Stimulated activated effector memory CD8-positive, alpha-beta T cell treated with anti-CD3 and anti-CD28 coated beads, Interleukin-12 subunit alpha, Interleukin-12 subunit beta, amount 100 ng/mL, for 72 hours (primary cell): Measurements from ENCODE around the gene FILIP1L.

Experiments used
- ATAC-seq: fragments of 150-1000 bp; cut with Tn5 transposase; 2 replicates; pipeline ENCODE4 v1.10.0; 2021
- DNase-seq, 2 donors: peaks; one replicate each; pipeline ENCODE4 v3.0.0; 2021 to 2022; ENCODE audit warnings: low spot score in 2 of 2
- H3K27ac Mint-ChIP-seq: one replicate; pipeline ENCODE4 v1.8.0; 2022; ENCODE audit warnings: mild to moderate bottlenecking, mixed read lengths
- H3K36me3 Mint-ChIP-seq: one replicate; pipeline ENCODE4 v1.8.0; 2022; ENCODE audit warnings: mild to moderate bottlenecking, mixed read lengths
- H3K4me1 Mint-ChIP-seq: one replicate; pipeline ENCODE4 v1.8.0; 2022; ENCODE audit warnings: mixed read lengths
- H3K4me3 Mint-ChIP-seq: one replicate; pipeline ENCODE4 v1.8.0; 2022; ENCODE audit warnings: mild to moderate bottlenecking, mixed read lengths
- H3K9me3 Mint-ChIP-seq: one replicate; pipeline ENCODE4 v1.8.0; 2022; ENCODE audit warnings: mixed read lengths

FILIP1L gene

GRCh38 chr3:99927671-99928457, 186.4 kb downstream of the FILIP1L start:
- H3K4me3 Mint-ChIP-seq = no peak overlapping the region
- no peak overlapping the region for H3K27ac Mint-ChIP-seq
- no peaks in the 10 kb centered on the region for H3K4me1 Mint-ChIP-seq
- no peak for DNase-seq
- no peaks in the 10 kb centered on the region for H3K36me3 Mint-ChIP-seq
- no peaks in the 10 kb centered on the region for H3K9me3 Mint-ChIP-seq
- ATAC-seq = no peak

GRCh38 chr3:99925584-99926230, 188.6 kb downstream of the FILIP1L start:
- no peak for DNase-seq
- ATAC-seq = no peak
- no peak overlapping the region for H3K27ac Mint-ChIP-seq
- H3K4me3 Mint-ChIP-seq = no peak overlapping the region
- H3K9me3 Mint-ChIP-seq = no peaks in the 10 kb centered on the region
- no peaks in the 10 kb centered on the region for H3K4me1 Mint-ChIP-seq
- H3K36me3 Mint-ChIP-seq = no peaks in the 10 kb centered on the region

GRCh38 chr3:99923873-99924272, 190.4 kb downstream of the FILIP1L start:
- H3K9me3 Mint-ChIP-seq = no peaks in the 10 kb centered on the region

DNA sequence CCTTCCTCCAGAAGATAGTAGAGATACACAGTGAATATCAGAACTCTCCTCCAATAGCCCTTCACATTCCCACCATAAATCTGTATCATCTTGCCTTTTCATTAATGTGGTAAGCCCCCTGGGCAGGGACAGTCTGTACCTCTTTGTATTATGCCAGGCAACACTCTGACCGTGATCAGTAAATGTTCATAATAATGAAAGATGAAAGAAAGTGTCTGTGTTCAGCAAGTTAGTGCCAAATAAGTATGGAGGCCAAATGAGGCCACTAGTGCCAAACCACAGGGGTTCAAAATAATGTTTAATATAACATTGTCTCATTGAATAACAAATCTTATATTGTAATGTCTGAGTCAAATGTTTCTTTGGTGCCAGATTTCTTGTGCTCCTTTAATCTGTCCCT, 192.3 kb downstream of the FILIP1L start:
- no peaks in the 10 kb centered on the region for H3K9me3 Mint-ChIP-seq
- H3K27ac Mint-ChIP-seq = no peak overlapping the region
- H3K4me1 Mint-ChIP-seq = no peaks in the 10 kb centered on the region
- no peak overlapping the region for H3K4me3 Mint-ChIP-seq
- no peak for ATAC-seq
- no peak for DNase-seq
- H3K36me3 Mint-ChIP-seq = no peaks in the 10 kb centered on the region

More at GRCh38 chr3:99923873-99924272, 190.4 kb downstream of the FILIP1L start:
- no peak for ATAC-seq
- Mint-ChIP-seq H3K4me3 (no peak overlapping the region), H3K4me1 (no peaks in the 10 kb centered on the region), H3K36me3 (no peaks in the 10 kb centered on the region), H3K27ac (no peak overlapping the region)
- no peak for DNase-seq

DNA sequence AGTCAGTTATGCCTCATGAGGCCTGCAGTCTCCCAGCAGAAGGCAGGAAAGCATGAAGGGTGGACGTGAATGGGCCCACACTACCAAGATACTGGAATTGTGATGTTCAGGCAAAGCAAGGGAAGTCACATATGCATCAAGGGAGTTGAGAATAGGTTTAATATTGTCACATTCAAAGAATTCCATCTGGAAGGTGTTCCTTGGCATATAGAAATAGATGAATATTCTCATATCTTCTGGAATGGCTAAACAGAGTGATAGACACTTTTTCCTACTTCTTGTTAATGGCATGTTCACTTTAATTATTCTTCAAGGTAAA, 193.0 kb downstream of the FILIP1L start:
- H3K9me3 Mint-ChIP-seq = no peaks in the 10 kb centered on the region
- no peaks in the 10 kb centered on the region for H3K4me1 Mint-ChIP-seq
- no peak overlapping the region for H3K27ac Mint-ChIP-seq
- H3K36me3 Mint-ChIP-seq = no peaks in the 10 kb centered on the region
- H3K4me3 Mint-ChIP-seq = no peak overlapping the region
- no peak for ATAC-seq
- no peak for DNase-seq

DNA sequence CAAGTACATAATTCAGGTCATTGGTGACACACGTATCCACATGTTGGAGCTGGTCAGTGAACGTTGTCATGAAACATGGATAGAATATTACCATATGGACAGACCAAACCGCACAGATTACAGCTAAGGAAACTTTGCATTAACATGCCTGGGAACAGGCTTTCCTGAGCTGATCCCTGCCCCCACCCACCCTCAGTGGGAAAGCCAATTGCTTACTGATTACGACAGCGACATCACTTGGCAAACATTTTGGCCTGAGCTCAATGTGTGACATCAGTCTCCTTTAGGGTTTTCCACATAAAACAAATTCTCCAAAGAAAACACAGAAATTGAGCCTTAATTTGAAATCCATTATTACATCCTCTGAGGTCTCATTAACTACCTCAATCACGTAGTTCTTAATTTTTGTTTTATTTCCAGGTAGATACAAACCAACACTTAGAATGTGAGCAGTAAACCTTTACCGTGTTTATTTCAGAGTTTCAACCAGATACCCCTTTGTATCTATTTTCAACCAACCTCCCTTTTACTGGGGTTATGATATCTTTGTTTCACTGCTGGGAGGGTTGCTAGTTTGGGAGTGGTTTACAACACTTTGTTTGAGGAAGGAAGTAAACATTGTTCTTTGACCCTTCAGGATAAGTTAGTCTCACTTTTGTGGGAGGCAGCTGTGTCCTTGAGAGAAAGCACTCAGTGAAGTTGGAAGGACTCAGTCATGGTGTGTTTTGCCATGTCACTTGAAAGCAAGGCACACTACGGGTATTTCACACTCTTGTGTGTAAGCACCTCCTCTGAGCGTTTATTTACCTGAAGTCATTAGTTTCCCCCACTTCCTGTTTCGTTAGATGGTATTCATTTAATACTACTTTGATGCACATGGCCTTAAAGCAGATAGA, 193.6 kb downstream of the FILIP1L start:
- no peak for ATAC-seq
- Mint-ChIP-seq H3K36me3 (no peaks in the 10 kb centered on the region), H3K27ac (no peak overlapping the region), H3K4me1 (no peaks in the 10 kb centered on the region), H3K9me3 (no peaks in the 10 kb centered on the region), H3K4me3 (no peak overlapping the region)
- no peak for DNase-seq

GRCh38 chr3:99919694-99920093, 194.6 kb downstream of the FILIP1L start:
- ATAC-seq (no peak), DNase-seq (no peak)
- H3K27ac Mint-ChIP-seq = no peak overlapping the region
- H3K36me3 Mint-ChIP-seq = no peaks in the 10 kb centered on the region
- no peak overlapping the region for H3K4me3 Mint-ChIP-seq
- H3K4me1 Mint-ChIP-seq = no peaks in the 10 kb centered on the region
- H3K9me3 Mint-ChIP-seq = no peaks in the 10 kb centered on the region

GRCh38 chr3:99918715-99919114, 195.6 kb downstream of the FILIP1L start:
- no peak for ATAC-seq
- H3K36me3 Mint-ChIP-seq = no peaks in the 10 kb centered on the region

DNA sequence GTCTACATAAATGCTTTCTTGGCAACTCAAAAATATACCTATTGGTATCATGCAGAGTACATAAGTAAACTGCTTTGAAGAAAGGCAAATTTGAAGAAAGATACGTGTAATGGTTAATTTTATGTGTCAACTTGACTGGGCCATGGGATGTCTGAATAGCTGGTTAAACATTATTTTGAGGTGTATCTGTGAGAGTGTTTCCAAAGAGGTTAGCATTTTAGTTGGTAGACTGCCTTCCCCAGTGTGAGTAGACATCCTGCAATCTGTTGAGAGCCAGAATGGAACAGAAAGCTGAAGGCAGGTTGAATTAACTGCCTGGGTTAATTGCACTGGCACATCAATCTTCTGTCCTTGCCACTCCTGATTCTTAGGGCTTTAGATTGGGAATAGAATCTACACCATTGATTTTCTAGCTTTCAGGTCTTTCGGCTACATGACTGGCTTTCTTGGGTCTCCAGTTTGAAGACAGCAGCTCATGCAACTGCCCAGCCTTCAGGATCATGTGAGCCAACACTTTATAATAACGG, 198.3 kb downstream of the FILIP1L start:
- no peak overlapping the region for H3K4me3 Mint-ChIP-seq
- ATAC-seq (no peak), DNase-seq (no peak)
- no peak overlapping the region for H3K27ac Mint-ChIP-seq
- no peaks in the 10 kb centered on the region for H3K4me1 Mint-ChIP-seq
- no peaks in the 10 kb centered on the region for H3K36me3 Mint-ChIP-seq
- H3K9me3 Mint-ChIP-seq = no peaks in the 10 kb centered on the region

More at GRCh38 chr3:99918715-99919114, 195.6 kb downstream of the FILIP1L start:
- Mint-ChIP-seq H3K27ac (no peak overlapping the region), H3K4me3 (no peak overlapping the region), H3K4me1 (no peaks in the 10 kb centered on the region), H3K9me3 (no peaks in the 10 kb centered on the region)
- DNase-seq = no peak

DNA sequence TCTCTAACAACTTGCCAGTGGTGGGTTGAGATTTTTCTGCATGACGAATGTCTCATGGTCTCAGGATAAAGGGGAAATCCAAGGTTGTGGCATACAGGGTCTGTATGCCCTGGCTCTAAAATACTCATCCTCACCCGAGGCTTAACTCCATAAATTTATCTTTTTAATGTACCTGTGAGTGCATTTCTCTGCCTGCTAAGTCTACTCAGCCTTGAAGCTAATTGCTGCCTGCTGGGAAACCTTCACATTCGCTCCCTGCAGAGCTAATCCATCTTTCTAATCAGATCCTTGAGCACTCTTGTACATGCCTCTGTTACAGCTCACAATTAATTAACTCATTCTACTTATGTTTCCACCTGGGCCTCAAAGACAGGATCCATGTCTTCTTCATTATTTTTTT, 202.9 kb downstream of the FILIP1L start:
- no peak for ATAC-seq
- no peaks in the 10 kb centered on the region for H3K36me3 Mint-ChIP-seq
- H3K4me3 Mint-ChIP-seq = no peak overlapping the region
- H3K4me1 Mint-ChIP-seq = no peaks in the 10 kb centered on the region
- no peak overlapping the region for H3K27ac Mint-ChIP-seq
- no peaks in the 10 kb centered on the region for H3K9me3 Mint-ChIP-seq
- no peak for DNase-seq

- Mint-ChIP-seq H3K36me3 (no peaks in the 10 kb centered on the region), H3K9me3 (no peaks in the 10 kb centered on the region), H3K27ac (no peak overlapping the region), H3K4me1 (no peaks in the 10 kb centered on the region), H3K4me3 (no peak overlapping the region)
- DNase-seq (no peak), ATAC-seq (no peak)
Measured at GRCh38 chr3:99910752-99911290, 203.5 kb downstream of the FILIP1L start.

GRCh38 chr3:99909714-99910495, 204.4 kb downstream of the FILIP1L start:
- no peaks in the 10 kb centered on the region for H3K9me3 Mint-ChIP-seq
- ATAC-seq (peak; percentile 55), DNase-seq (no peak)
- no peak overlapping the region for H3K27ac Mint-ChIP-seq
- H3K36me3 Mint-ChIP-seq = no peaks in the 10 kb centered on the region
- H3K4me3 Mint-ChIP-seq = no peak overlapping the region
- no peaks in the 10 kb centered on the region for H3K4me1 Mint-ChIP-seq

DNA sequence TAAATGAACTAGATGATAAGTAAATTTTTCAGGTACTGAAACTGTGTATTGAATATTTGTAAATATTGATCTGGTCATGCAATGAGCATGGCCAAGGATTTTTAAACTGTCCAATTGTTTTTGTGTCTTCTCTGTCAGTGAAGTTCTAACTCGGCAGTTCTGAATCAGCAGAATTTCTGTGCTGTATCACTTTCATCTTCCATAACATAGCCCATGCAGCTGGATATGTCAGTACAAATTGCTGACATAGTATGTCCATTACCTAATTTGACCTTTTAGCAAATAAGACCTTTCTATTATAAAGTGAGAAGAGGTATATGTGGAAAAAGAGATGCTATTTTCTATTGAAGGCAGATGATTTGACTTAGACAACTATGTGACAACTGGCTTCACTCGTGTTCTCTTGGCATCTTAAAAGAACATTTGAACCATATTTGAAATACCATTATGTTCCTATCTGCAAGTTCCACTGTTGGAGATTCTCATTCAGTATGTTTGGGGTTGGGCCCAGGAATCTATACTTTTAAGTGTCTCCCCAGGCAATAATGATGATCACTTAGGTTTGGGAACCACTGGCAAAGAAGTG, 206.2 kb downstream of the FILIP1L start:
- no peak for DNase-seq
- no peaks in the 10 kb centered on the region for H3K36me3 Mint-ChIP-seq
- no peaks in the 10 kb centered on the region for H3K9me3 Mint-ChIP-seq
- H3K27ac Mint-ChIP-seq = no peak overlapping the region
- H3K4me3 Mint-ChIP-seq = no peak overlapping the region
- no peaks in the 10 kb centered on the region for H3K4me1 Mint-ChIP-seq
- no peak for ATAC-seq

DNA sequence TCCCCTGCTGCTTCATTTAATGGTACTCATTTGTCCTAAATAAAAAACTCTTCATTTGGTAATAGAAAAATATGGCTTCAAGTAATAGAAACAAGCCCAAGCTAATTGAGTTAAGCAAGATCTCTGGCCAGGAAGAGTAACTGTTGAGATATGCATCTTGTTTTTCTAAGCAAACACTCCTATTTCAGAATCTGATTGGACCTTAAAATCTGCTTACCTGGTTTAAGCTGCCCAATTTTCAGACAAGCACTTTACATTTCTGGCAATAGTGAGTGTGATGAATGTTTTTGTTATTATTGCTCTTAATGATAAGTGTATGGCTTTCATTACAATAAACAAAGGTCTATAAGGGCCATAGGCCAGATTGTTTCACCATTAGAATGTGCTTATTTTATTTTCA, 210.4 kb downstream of the FILIP1L start:
- ATAC-seq (no peak), DNase-seq (no peak)
- Mint-ChIP-seq H3K9me3 (no peaks in the 10 kb centered on the region), H3K4me1 (no peaks in the 10 kb centered on the region), H3K4me3 (no peak overlapping the region), H3K36me3 (no peaks in the 10 kb centered on the region), H3K27ac (no peak overlapping the region)
